ENCODE measurements around the gene ADCK1.
"Not testable (repeated sequence)": the region's sequence is repeated elsewhere in the genome, so short reads cannot be mapped to it uniquely, and the experiment has no call there.

ADCK1 gene

GRCh38 chr14:77812028-77812427 lies 12.1 kb downstream of the ADCK1 start:
- no peak for DNase-seq

- not testable (repeated sequence) for DNase-seq
Measured at GRCh38 chr14:77812682-77813081, 12.8 kb downstream of the ADCK1 start.

- no peak for DNase-seq
Measured at GRCh38 chr14:77822307-77822706, 22.4 kb downstream of the ADCK1 start.

GRCh38 chr14:77822741-77823140 lies 22.8 kb downstream of the ADCK1 start:
- DNase-seq: no peak

GRCh38 chr14:77823378-77823777 lies 23.5 kb downstream of the ADCK1 start:
- DNase-seq: no peak

GRCh38 chr14:77825895-77826519 lies 26.1 kb downstream of the ADCK1 start:
- no peak for DNase-seq

GRCh38 chr14:77830692-77831091 lies 30.8 kb downstream of the ADCK1 start:
- DNase-seq: no peak

GRCh38 chr14:77832297-77832696 lies 32.4 kb downstream of the ADCK1 start:
- no peak for DNase-seq

GRCh38 chr14:77837926-77838325 lies 38.0 kb downstream of the ADCK1 start:
- no peak for DNase-seq

- DNase-seq: no peak
Measured at GRCh38 chr14:77838831-77839511, 39.1 kb downstream of the ADCK1 start.

GRCh38 chr14:77843195-77843594 lies 43.3 kb downstream of the ADCK1 start:
- DNase-seq: no peak

GRCh38 chr14:77843651-77844050 lies 43.7 kb downstream of the ADCK1 start:
- no peak for DNase-seq

- DNase-seq: no peak
Measured at GRCh38 chr14:77844802-77845201, 44.9 kb downstream of the ADCK1 start.

- DNase-seq: no peak
Measured at GRCh38 chr14:77848031-77848430, 48.1 kb downstream of the ADCK1 start.

- no peak for DNase-seq
Measured at GRCh38 chr14:77849711-77850110, 49.8 kb downstream of the ADCK1 start.

- no peak for DNase-seq
Measured at GRCh38 chr14:77853919-77854318, 54.0 kb downstream of the ADCK1 start.

GRCh38 chr14:77856941-77857340 lies 57.0 kb downstream of the ADCK1 start:
- no peak for DNase-seq

- no peak for DNase-seq
Measured at GRCh38 chr14:77859934-77860570, 60.1 kb downstream of the ADCK1 start.

GRCh38 chr14:77861201-77861600 lies 61.3 kb downstream of the ADCK1 start:
- no peak for DNase-seq

GRCh38 chr14:77862154-77862786 lies 62.4 kb downstream of the ADCK1 start:
- DNase-seq: peak; percentile 47

GRCh38 chr14:77864085-77864484 lies 64.2 kb downstream of the ADCK1 start:
- no peak for DNase-seq

GRCh38 chr14:77864580-77864979 lies 64.7 kb downstream of the ADCK1 start:
- no peak for DNase-seq

GRCh38 chr14:77865455-77865854 lies 65.5 kb downstream of the ADCK1 start:
- no peak for DNase-seq

- no peak for DNase-seq
Measured at GRCh38 chr14:77866932-77867331, 67.0 kb downstream of the ADCK1 start.
